ENCODE data around the gene ATP13A4.

GRCh38 chr3:193489949-193490348, 64.7 kb downstream of the ATP13A4 start:
- TF ChIP-seq, protein P1, sequence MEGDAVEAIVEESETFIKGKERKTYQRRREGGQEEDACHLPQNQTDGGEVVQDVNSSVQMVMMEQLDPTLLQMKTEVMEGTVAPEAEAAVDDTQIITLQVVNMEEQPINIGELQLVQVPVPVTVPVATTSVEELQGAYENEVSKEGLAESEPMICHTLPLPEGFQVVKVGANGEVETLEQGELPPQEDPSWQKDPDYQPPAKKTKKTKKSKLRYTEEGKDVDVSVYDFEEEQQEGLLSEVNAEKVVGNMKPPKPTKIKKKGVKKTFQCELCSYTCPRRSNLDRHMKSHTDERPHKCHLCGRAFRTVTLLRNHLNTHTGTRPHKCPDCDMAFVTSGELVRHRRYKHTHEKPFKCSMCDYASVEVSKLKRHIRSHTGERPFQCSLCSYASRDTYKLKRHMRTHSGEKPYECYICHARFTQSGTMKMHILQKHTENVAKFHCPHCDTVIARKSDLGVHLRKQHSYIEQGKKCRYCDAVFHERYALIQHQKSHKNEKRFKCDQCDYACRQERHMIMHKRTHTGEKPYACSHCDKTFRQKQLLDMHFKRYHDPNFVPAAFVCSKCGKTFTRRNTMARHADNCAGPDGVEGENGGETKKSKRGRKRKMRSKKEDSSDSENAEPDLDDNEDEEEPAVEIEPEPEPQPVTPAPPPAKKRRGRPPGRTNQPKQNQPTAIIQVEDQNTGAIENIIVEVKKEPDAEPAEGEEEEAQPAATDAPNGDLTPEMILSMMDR (conservative IDR thresholded peaks at IDR 0.05) = no peak
- TF ChIP-seq ZFX (IDR thresholded peaks at IDR 0.05) = no peak
